ENCODE results near the gene RNU6-1.

DNA sequence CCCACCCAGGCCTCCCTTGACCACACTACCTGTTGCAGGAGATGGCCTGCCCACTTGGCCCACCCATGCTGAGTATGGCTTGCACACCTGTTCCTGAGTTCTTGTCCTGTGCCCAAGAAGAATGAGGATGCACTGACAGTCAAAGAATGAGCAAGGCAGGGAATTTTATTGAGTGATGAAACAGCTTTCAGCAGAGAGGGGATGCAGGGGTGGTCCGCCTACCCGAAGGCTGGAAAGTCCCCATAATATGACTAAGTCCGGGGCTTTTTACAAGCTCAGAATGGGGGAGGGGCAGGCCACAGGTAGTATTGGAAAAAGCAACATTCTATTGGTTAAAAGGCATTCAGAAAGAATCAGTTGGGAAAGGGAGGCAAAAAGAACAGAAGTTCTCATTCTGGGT is 29.9 kb upstream of the RNU6-1 start:
- TF ChIP-seq, protein P1, sequence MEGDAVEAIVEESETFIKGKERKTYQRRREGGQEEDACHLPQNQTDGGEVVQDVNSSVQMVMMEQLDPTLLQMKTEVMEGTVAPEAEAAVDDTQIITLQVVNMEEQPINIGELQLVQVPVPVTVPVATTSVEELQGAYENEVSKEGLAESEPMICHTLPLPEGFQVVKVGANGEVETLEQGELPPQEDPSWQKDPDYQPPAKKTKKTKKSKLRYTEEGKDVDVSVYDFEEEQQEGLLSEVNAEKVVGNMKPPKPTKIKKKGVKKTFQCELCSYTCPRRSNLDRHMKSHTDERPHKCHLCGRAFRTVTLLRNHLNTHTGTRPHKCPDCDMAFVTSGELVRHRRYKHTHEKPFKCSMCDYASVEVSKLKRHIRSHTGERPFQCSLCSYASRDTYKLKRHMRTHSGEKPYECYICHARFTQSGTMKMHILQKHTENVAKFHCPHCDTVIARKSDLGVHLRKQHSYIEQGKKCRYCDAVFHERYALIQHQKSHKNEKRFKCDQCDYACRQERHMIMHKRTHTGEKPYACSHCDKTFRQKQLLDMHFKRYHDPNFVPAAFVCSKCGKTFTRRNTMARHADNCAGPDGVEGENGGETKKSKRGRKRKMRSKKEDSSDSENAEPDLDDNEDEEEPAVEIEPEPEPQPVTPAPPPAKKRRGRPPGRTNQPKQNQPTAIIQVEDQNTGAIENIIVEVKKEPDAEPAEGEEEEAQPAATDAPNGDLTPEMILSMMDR (IDR thresholded peaks at IDR 0.05) = no peak
- no peak for TF ChIP-seq EP300 (IDR thresholded peaks at IDR 0.05)
- no peak for TF ChIP-seq POLR2A (IDR thresholded peaks at IDR 0.05)

Data from gastroesophageal sphincter (tissue), 3 donors.